HG02970 (cell line): Measurements from ENCODE around the gene RCC1.
"Not testable (repeated sequence)": the region's sequence is repeated elsewhere in the genome, so short reads cannot be mapped to it uniquely, and the experiment has no call there.

Experiments used
- ATAC-seq: cut with Tn5 transposase; IDR thresholded peaks from one replicate; pipeline ENCODE4 v1.9.1; 2021; ENCODE audit warnings: mild to moderate bottlenecking, moderate library complexity, moderate number of reproducible peaks; ENCODE audit not compliant: unreplicated experiment, low FRiP score

RCC1 gene

DNA sequence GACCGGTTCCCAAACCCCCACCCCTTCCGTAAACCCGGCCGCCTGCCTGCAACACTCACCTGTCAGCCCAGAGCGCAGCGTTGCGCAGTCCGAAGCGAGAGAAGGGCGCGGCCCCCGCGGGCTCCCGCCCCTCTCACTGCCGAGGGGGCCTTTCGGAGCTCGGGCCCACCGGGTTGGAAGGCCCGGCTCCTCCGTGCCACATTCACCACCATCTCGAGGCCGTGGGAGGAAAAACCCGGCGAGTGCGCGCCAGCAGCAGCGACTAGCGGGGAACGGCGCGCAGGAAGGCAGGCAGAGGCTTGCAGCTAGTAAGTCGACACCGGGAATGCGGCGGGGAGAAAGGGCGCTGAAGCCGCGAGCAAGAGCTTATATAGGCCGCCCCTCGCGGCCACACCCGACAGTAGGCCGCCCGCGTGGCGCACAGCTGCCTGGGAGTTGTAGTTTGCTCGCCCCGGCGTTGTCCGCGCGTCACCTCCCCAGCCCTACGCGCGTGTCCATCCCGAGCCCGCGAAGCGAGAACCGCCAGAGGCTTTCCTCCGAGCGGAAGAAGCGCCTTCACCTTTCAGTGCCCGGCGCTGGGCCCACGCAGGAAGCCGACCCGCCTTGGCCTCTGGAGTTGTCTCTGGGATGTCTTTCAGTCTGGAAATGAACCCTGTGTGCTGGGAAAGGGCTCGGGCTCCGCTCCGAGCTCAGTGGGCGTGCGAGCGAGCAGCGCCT, 75.8 kb downstream of the RCC1 start:
- ATAC-seq: peak; percentile 75

- no peak for ATAC-seq
These were observed 76.4 kb downstream of the RCC1 start for GRCh38 chr1:28582248-28582615.

GRCh38 chr1:28586585-28587391, 80.9 kb downstream of the RCC1 start:
- not testable (repeated sequence) for ATAC-seq
